GM19023 (cell line): ENCODE data around the gene ACTR3.
A peak's percentile ranks its signal among the peaks of the same experiment; 100 is the strongest.
"Not testable (repeated sequence)": the region's sequence is repeated elsewhere in the genome, so short reads cannot be mapped to it uniquely, and the experiment has no call there.

Experiments used
- ATAC-seq: cut with Tn5 transposase; IDR thresholded peaks from one replicate; pipeline ENCODE4 v1.9.1; 2021; ENCODE audit warnings: mild to moderate bottlenecking, moderate library complexity; ENCODE audit not compliant: unreplicated experiment

The ACTR3 gene

GRCh38 chr2:113889471-113890252 lies at the start of gene ACTR3:
ACTR3 (plus strand) TSS chr2:113890089; CDS start chr2:113890280, 191 bp downstream.
- peak; percentile 67 for ATAC-seq

DNA sequence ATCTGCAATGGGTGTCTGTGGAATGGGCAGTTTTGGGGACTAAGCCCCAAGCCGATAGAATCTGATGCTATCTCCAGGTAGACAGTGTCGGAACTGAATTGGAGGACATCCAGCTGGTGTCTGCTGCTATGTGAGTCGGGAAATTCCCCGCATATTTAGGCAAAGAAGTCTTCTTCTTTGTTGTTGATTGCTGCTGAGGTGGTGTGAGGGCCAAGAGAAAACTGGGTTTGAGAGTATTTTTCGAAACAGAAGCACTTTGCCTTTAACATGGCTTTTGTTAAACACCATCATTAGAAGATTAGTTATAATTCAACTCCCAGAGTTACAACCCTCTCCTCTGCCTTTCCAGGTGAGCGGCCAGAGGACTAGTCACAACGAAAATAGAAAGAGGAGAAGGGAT lies 49.4 kb upstream of the ACTR3 start:
- no peak for ATAC-seq

- ATAC-seq = no peak
These were observed 46.8 kb upstream of the ACTR3 start for GRCh38 chr2:113842919-113843736.

DNA sequence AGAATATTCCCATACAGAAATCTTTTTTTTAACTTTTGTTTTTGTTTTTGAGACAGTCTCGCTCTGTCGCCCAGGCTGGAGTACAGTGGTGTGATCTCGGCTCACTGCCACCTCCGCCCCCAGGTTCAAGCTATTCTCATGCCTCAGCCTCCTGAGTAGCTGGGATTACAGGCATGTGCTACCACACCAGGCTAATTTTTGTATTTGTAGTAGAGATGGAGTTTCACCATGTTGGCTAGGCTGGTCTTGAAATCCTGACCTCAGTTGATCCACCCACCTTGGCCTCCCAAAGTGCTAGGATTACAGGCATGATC lies 46.2 kb upstream of the ACTR3 start:
- not testable (repeated sequence) for ATAC-seq

- ATAC-seq = no peak
These were observed 44.6 kb upstream of the ACTR3 start for GRCh38 chr2:113845261-113845660.

GRCh38 chr2:113845796-113846195 lies 44.1 kb upstream of the ACTR3 start:
- not testable (repeated sequence) for ATAC-seq

DNA sequence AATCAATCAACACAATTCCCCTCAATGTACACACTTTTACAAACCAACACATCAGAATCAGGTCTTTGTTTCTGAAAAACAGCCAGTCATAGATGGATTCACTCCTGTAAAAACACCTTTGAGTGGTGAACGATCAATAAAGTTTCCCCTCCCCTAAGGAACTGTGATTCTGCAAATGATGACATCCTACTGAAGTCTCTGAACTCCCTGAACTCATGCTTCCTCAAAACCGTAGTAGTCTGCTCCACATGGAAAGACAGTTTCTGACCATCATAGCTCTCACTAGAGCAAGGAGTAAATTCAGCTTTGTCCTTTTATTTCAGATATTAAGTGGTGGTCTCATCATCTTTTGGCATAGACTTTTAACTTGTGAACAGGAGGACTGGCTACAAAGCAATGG lies 43.5 kb upstream of the ACTR3 start:
- ATAC-seq = no peak

GRCh38 chr2:113847144-113847543 lies 42.7 kb upstream of the ACTR3 start:
- peak; percentile 55 for ATAC-seq

- ATAC-seq = no peak
These were observed 41.0 kb upstream of the ACTR3 start for GRCh38 chr2:113848758-113849415.

DNA sequence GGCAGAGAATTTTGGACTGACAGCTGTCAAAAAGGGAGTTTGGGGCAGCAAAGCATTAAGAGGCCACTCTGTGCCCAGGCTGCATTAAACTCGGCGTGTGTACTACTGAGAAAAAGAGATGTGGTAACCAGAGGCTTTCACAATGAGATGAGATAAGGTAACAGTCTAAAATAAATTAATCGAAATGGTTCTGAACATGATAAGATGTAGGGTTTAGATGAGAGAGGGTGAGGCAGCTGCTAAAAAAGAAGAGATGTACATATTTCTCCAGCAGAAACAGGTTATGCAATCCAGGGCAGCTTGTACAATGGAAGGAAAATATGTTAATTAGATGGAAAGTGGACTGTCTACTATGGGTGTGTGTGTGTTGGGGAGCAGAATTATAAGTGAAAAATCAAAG lies 39.2 kb upstream of the ACTR3 start:
- ATAC-seq = no peak

DNA sequence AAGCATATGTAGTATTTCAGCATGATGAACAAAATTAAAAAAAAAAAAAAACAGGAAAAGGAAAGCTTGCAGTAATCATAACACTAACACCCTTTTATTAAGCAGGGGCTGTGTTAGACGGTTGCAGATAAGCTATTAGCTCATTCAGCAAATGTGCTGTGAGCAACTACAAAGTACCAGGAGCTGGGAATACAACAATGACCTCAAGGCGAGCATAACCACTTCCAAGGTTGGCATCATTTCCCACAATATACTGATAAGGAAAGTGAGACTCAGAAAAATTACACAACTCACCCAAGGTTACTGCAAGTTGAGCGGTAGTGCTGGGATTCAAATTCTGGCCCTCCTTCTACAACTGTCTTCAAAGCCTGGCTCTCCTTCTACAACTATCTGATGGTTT lies 38.2 kb upstream of the ACTR3 start:
- ATAC-seq = no peak

DNA sequence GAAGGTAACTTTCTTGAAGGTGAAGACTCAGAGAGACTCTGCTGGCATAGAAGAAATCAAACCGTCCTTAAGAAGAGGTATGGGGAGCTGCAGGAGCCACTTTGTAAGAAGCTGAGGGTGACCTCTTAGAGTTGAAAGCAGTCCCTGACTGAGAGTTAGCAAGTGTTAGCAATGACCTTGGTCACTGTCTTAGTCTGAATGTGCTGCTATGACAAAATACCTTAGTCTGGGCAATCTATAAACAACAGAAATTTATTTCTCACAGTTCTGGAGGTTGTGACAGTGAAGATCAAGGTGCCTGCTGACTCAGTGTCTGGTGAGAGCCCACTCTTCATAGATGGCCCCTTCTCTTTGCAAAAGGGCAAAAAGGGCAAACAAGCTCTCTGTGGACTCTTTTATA lies 35.7 kb upstream of the ACTR3 start:
- ATAC-seq = no peak

DNA sequence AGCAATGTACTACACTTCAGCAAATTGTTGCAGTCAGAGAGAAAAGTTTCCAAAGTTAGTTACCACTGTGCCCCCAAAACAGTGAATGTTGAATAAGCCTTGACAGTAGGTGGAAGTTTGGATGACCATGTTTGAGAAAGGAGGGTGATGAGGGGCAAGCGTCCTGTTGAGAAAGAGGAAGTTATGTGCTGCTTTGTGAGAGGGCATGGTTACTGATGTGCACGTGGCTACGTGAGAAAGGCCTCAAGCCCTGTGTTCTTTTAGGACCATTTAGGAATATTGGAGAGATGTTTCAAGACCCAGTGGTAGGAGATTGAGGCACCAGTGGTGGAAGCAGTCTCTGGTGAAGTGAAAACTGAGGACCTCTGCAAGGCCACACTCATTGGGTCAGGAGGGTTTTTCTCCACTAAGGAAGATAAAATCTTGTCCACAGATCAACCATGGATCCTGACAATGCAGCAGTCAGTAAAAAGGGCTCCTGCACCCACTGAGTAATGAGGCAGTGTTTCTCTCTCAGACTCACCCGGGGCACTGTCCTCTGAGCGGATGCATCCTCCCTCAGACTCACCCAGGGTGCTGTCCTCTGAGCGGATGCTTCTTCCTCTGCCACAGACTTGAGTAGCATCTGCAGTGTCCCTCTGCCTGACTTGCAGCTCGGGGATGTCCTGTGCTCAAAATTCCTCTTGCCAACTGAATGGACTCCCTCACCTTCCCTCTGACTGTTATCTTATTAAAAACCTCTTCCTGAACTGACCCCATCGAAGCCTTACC lies 34.7 kb upstream of the ACTR3 start:
- no peak for ATAC-seq

DNA sequence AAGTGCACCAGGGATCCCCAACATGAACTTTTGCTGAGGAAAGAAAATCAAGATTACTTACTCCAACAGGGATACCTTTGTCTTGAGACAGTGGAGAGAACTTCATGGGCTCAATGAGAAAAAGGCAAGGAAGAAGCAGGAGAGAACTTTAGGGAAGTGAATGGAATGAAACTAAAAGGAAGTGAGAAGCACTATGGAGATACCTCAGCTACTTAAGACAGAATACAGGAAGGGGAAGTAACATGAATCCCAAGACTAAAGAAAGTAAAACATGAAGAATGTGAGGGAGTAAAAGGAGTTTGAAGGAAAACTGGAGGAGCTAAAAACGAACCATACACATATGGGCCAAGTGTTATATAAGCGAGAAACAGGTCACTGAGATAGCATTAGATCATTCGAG lies 32.4 kb upstream of the ACTR3 start:
- no peak for ATAC-seq

GRCh38 chr2:113858764-113859163 lies 31.1 kb upstream of the ACTR3 start:
- ATAC-seq = no peak

- ATAC-seq = no peak
These were observed 28.1 kb upstream of the ACTR3 start for GRCh38 chr2:113861740-113862139.

- ATAC-seq = no peak
These were observed 26.7 kb upstream of the ACTR3 start for GRCh38 chr2:113863144-113863543.

DNA sequence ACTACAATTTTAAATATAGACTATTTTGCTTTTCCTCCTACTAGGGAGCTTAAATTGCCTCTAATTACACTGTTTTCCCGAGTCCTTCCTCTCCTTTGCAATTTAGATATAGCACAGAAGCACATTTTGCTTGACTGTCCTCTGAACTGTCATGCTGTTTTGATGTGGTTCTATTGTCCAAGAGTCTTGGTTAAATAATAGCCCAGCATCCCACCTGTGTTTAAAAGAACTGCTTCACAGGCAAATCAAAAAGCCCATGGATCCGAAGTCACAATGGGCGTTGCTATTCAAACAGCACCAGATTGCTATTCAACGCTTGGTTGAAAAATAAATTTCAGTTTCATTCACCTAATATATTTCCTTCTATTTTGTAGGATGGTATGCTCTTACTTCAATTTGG lies 22.3 kb upstream of the ACTR3 start:
- ATAC-seq = no peak

- no peak for ATAC-seq
These were observed 20.6 kb upstream of the ACTR3 start for GRCh38 chr2:113869253-113869652.

DNA sequence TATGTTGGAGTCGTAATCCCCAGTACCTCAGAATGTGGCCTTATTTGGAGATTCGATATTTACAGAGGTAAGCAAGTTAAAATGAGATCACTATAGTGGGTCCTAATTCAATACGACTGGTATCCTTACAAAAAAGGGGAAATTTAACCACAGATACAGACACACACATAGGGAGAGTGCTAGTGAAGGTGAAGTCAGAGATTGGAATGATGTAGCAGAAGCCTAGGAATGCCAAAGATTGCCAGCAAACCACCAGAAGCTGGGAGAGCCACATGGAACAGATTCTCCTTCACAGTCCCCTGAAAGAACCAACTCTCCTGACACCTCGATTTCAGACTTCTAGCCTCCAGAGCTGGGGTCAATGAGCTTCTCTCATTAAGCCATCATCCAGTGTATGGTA lies 17.7 kb upstream of the ACTR3 start:
- no peak for ATAC-seq

- no peak for ATAC-seq
These were observed 16.0 kb upstream of the ACTR3 start for GRCh38 chr2:113873867-113874266.
